Fibroblast of lung (primary cell): Measurements from ENCODE around the gene TBPL1.

Experiments
- CTCF ChIP-seq, 2 donors: IDR thresholded peaks in 1 of 2; conservative IDR thresholded peaks in 1 of 2; 1 replicate in 1 of 2; 2 replicates in 1 of 2; pipeline ENCODE4 v1.5.1; 2011 to 2012; ENCODE audit warnings: low read length in 2 of 2, control low read depth in 1 of 2, inconsistent platforms in 1 of 2, low read depth in 1 of 2, mild to moderate bottlenecking in 1 of 2
- EZH2 ChIP-seq: IDR thresholded peaks from 2 replicates; pipeline ENCODE4 v1.5.1; 2012; ENCODE audit warnings: low read length, control low read depth, mild to moderate bottlenecking; ENCODE audit errors: missing control alignments

- no peak for TF ChIP-seq CTCF (conservative IDR thresholded peaks at IDR 0.05 in 1 of 2, IDR thresholded peaks at IDR 0.05 in 1 of 2; ENCODE audit: low read depth in 1 of 2, low read length in 2 of 2)
- no peak for TF ChIP-seq EZH2
Observed at GRCh38 chr6:133997267-133997666, 44.2 kb downstream of the TBPL1 start.
